ENCODE measurements around the gene DNAJA2. TPM values are rescaled to one million over a fixed set of nuclear protein-coding genes. Genes with fewer than 3 reads are reported as not detected.

The DNAJA2 gene
- total and polyA plus RNA-seq, 2 donors (not counting 3 experiments of a cell fraction or from before 2014, with no cell fraction given), result 6.4 to 61.4 TPM

DNA sequence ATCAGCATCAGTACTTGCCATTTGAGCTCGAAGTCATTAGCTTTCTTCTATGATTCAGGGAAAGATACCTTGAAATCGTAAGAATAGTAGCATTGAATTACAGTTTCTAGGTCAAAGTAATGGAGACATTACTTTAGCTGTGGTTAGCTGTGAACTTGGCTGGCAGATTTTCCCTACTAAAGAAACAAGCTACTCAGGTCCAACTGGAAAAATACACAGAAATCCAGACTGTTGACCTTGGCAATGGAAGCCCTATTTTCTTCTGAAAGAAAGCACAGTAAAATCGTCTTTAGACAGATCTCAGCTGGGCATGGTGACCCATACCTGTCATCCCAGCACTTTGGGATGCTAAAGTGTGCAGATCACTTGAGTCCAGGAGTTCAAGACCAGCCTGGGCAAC lies 13.4 kb upstream of the DNAJA2 start:
- ChIA-PET POLR2A (interaction anchor here (0.5 kb wide), 1 partner anchor 16 kb away, joined by 6 read pairs; no protein-coding TSS in a partner anchor), CTCF (interaction anchor here (0.8 to 1.2 kb wide), 4 partner anchors 10 to 1178 kb away, joined by 3 to 4 read pairs (median 4); no protein-coding TSS in a partner anchor)
- H3K9ac ChIP-seq (replicated peaks; ENCODE audit: extremely low read depth, insufficient read depth, low read length), result no peak overlapping the region
- H3K9me3 ChIP-seq (replicated peaks; ENCODE audit: control insufficient read depth, insufficient read depth, low read length), result no peaks in the 10 kb centered on the region
- H3K9me1 ChIP-seq (replicated peaks; ENCODE audit: control insufficient read depth, extremely low read depth, insufficient read depth, low read length), result no peaks in the 10 kb centered on the region
- no peak for TF ChIP-seq EZH2 (IDR thresholded peaks at IDR 0.05; ENCODE audit: borderline replicate concordance, low read depth, low read length, severe bottlenecking)
- no peak for TF ChIP-seq POLR2A (IDR thresholded peaks at IDR 0.05; ENCODE audit: low read depth, low read length)
- TF ChIP-seq, protein P1, sequence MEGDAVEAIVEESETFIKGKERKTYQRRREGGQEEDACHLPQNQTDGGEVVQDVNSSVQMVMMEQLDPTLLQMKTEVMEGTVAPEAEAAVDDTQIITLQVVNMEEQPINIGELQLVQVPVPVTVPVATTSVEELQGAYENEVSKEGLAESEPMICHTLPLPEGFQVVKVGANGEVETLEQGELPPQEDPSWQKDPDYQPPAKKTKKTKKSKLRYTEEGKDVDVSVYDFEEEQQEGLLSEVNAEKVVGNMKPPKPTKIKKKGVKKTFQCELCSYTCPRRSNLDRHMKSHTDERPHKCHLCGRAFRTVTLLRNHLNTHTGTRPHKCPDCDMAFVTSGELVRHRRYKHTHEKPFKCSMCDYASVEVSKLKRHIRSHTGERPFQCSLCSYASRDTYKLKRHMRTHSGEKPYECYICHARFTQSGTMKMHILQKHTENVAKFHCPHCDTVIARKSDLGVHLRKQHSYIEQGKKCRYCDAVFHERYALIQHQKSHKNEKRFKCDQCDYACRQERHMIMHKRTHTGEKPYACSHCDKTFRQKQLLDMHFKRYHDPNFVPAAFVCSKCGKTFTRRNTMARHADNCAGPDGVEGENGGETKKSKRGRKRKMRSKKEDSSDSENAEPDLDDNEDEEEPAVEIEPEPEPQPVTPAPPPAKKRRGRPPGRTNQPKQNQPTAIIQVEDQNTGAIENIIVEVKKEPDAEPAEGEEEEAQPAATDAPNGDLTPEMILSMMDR (IDR thresholded peaks at IDR 0.05; ENCODE audit: extremely low read depth in 1 of 2, insufficient read depth in 1 of 2, low read depth in 1 of 2, low read length in 2 of 2), result no peak
- no peak for TF ChIP-seq GATA2 (IDR thresholded peaks at IDR 0.05; ENCODE audit: insufficient read depth, insufficient read length, low read depth, low read length)
- TF ChIP-seq JUN (IDR thresholded peaks at IDR 0.05; ENCODE audit: borderline replicate concordance, insufficient read depth, insufficient read length, low read depth), result no peak
- no peak for TF ChIP-seq POLR2AphosphoS5 (IDR thresholded peaks at IDR 0.05; ENCODE audit: insufficient read depth, low read depth, low read length)
- TF ChIP-seq MYC (IDR thresholded peaks at IDR 0.05; ENCODE audit: low read depth, low read length), result no peak
- TF ChIP-seq, protein P2, sequence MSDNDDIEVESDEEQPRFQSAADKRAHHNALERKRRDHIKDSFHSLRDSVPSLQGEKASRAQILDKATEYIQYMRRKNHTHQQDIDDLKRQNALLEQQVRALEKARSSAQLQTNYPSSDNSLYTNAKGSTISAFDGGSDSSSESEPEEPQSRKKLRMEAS (IDR thresholded peaks at IDR 0.05; ENCODE audit: insufficient read depth, insufficient read length), result no peak
- TF ChIP-seq FOS (IDR thresholded peaks at IDR 0.05; ENCODE audit: borderline replicate concordance, insufficient read depth, low read length), result no peak
- no peak overlapping the region for H3K4me2 ChIP-seq (ENCODE audit: insufficient read depth, low read length)
- no TSS peak for BruUV-seq (replicated peaks)
- no peaks in the 10 kb centered on the region for H3K36me3 ChIP-seq (ENCODE audit: control insufficient read depth in 2 of 2, extremely low read depth in 1 of 2, insufficient read depth in 2 of 2, low read length in 2 of 2)
- DNase-seq (ENCODE audit: low read depth, low spot score), result no peak
- H3K4me3 ChIP-seq (replicated peaks in 1 of 3; ENCODE audit: insufficient read depth in 1 of 3, low read depth in 1 of 3, low read length in 3 of 3), result no peak overlapping the region
- intact Hi-C loops (cut with micrococcal nuclease) (no loop called here), dilution Hi-C loops (cut with MboI; ENCODE audit: extremely low pct_ligation_motif_present, low sequenced_read_pairs) (no loop called here)
- FAIRE-seq, result no peak
- no peak overlapping the region for H3K27ac ChIP-seq (ENCODE audit: insufficient read depth, low read depth, low read length)
- no peak overlapping the region for H2AFZ ChIP-seq (ENCODE audit: low read depth, low read length)
- no peaks in the 10 kb centered on the region for H3K4me1 ChIP-seq (ENCODE audit: control insufficient read depth, extremely low read depth, insufficient read depth, low read length)
- H3K79me2 ChIP-seq (ENCODE audit: control insufficient read depth, insufficient read depth, low read length), result no peaks in the 10 kb centered on the region
- H3K27me3 ChIP-seq (ENCODE audit: control insufficient read depth in 2 of 2, insufficient read depth in 2 of 2, low read length in 2 of 2), result peaks cover 2 to 3% of the 10 kb centered on the region in 2 experiments
- no peaks in the 10 kb centered on the region for H4K20me1 ChIP-seq (replicated peaks; ENCODE audit: control insufficient read depth, extremely low read depth, insufficient read depth, low read length)
